GM18511 (cell line): ENCODE measurements around the gene WHAMM.

Source experiments
- ATAC-seq: cut with Tn5 transposase; IDR thresholded peaks from one replicate; pipeline ENCODE4 v1.9.1; 2021; ENCODE audit warnings: mild to moderate bottlenecking, moderate library complexity; ENCODE audit not compliant: unreplicated experiment

WHAMM gene

DNA sequence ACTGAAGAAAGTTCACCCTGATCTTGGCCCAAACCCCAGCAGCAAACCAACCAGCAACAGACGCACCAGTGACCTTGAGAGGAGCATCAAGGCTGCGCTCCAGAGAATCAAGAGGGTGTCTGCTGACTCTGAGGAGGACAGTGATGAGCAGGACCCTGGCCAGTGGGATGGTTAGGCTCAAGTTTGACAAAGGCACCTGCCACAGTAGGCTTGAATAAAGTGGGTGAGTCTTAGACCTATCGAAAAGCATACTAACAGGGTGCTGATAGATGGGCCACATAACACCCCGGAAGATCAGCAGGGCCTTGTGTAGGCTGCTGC, 23.9 kb downstream of the WHAMM start:
- no peak for ATAC-seq

DNA sequence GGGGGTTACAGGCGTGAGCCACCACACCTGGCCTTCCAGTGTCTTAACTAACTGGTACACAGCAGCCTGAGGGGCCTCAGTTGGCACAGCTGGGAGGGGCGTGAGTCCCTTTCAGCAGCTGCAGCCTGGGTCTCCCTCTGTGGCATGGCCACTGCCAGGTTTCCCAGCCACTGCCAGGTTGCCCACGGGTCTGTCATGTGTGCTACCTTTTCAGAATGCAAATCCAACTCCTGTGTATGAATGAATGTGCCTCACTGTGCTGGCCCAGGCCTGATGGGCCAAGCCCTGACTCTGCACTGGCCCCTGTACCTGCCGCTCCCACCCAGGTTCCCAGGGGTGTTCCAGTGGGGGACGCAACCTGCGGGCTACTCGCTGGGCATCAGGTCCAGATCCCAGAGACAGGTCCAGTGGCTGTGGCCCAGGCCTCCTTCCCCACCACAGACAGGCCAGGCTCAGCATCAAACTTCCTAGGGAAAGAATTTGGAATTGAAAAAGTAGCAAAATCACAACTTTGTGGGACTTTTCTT, 26.0 kb downstream of the WHAMM start:
- no peak for ATAC-seq

DNA sequence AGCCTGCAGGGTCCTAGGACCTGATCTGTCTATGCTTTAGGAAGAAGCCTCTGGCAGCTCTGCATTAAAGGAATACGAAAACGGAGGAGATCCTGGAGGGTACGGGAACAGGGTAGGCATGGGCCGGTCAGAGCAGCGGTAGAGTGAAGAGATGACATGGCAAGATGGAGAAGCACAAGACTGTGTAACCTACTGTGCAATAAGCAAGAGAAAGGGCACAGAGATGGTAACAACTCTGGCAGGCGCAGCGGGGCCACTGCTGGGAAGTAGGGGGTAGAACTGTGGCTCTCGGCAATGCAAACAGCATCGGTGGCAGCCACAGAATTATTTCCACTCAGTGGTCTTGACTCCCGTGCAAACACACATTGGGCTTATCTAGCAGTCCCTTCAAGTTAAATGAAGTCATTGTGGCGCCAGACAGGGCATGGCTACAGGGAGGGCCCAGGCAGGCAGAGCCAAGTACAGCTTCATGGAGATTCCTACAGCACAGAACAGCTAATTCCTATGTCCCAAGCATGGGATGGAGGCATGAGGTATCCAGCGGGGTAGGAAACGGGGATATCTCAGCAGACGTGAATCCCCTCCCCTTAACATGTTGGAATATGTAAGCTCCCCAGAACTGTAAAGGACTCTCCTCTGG, 28.8 kb downstream of the WHAMM start:
- no peak for ATAC-seq

DNA sequence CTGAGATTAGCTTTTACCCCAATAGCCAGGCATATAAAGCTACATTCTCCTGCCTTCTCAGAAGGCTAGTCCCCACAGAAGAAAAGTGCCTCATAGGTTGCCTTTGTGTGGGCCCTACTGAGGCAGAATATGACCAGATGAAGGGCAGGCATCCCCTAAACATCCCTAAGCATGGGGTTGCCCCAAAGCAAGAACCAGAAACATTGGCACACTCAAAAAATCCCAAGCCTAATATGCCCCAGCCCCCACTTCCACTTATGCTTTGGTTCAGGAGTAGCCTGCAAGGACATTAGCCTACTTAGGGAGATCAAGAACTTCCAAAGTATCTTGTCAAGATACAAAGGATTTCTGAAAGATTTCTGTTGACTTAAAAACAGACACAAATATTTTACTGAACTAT, 29.7 kb downstream of the WHAMM start:
- ATAC-seq, result no peak

DNA sequence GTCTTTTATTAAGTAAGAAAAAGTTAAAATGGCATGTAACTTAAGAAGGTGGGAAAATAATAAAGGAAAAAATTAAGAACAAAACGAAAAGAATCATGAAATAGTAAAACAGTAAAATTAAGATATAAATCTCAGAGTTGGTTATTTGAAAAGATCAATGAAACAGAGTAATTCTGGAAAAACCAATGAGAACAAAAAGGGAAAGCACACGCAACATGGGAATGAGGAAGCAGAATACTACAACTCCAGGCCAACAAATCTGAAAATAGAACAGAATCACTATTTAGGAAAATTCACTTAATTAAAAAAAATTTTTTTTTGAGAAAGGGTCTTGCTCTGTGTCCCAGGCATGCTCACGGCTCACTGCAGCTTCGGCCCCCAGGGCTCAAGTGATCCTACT, 30.7 kb downstream of the WHAMM start:
- ATAC-seq, result no peak

DNA sequence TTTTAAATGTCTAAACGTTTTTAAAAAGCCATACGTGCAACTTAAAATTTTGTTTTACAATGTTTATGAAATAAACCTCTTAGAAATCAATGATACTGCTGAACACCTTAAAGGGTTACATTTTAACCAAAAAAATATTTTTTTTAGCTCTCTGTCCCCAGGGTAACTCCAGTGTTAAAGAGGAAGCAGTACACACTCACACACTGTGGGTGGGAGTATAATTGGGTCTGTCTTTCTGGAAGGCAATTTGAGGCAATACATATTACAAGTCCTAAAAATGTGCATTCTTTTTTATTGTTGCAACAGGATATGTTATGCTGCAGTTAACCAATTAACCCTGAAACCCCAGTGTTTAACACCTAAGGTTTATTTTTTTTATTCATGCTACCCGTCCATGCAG, 34.1 kb downstream of the WHAMM start:
- peak; percentile 50 for ATAC-seq

DNA sequence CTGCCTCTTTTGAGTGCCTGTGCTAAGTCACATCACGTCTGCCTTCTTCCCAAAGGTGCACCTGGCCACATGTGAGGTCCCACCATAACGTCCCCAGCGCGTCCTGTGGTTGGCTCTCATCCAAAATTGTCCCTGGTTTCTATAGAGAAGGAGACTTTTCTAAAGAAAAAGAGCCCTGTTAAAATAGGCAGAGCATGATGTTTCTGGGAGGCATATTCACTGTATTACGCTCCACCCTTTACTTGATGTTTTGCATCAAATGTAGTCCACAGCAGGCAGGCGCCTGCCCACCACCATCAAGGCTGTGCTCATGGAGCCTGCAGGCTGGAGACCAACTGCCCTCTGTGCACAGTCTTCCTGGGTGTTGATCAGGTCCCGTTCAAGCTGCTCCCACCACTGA, 36.3 kb downstream of the WHAMM start:
- no peak for ATAC-seq

DNA sequence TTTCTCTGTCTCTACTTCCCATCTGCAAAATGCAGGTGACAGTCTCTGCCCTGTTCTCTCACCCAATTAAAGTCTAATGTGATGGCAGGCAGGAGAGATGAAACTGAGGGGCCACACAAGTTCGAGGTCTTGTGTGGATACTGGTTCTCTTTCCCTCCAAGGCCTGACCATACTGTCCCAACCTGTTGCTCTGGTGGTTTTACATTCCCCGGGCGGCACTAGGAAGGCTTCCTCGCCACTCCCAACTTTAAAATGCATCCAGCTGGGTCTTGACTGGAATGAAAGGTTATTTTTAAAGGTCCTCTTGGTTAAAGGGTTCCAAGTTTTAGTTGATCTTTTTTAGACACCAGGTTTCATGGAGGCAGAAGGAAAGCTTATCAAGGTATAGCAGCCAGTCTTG, 37.2 kb downstream of the WHAMM start:
- ATAC-seq, result no peak

DNA sequence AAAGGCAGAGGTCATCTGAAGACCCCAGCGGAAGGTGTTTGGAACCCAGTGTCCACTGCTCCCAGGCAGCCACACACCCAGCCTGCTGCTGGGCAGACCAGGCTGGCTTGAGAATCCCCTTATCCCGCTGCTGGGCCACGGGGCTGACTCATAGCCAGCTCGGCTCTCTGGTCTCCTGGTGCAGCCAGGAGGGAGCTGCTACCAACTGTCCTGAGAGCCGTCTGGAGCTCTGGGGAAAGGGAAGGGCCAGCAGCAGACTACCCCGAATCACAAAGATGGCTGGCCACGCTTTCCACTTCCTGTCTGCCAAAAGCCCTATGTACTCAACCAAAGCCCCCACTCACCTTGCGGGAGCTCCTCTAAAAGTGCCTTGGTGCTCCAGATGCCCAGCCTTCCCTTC, 38.3 kb downstream of the WHAMM start:
- no peak for ATAC-seq

DNA sequence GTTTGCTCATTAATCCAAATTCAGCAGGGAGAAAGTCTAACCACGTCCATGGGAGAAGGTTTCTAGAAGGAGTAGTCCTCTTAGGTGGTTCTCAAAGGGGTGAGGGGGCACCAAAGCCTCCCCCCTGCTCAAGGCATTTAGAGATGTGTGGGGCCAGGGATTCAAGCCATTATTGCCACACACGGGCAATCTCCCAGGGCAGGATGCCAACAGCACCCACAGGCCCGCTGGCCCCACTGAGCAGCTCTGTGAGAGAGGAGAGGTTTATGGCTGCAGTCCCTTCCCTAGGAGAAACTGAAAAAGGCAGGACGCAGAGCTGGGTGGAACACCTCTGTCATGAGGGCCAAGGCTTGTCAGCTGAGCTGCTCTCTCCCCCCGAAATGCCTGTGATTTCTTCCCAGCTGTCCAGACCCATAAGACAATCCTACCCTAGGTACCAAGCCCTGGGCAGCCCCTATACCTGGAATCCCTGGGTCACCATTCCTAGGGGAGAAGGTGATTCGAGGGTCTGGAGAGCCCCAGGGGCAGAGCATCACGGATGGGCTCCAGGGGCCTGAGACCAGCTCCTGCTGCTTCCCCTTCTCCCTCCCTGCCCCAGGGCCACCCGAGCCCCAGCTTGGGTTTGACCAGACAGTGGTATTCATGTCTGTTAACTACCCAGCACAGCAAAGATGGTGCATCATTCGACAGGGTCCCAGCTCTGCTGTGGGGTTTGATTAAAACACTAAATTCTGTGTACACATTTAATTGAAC, 39.0 kb downstream of the WHAMM start:
- no peak for ATAC-seq

DNA sequence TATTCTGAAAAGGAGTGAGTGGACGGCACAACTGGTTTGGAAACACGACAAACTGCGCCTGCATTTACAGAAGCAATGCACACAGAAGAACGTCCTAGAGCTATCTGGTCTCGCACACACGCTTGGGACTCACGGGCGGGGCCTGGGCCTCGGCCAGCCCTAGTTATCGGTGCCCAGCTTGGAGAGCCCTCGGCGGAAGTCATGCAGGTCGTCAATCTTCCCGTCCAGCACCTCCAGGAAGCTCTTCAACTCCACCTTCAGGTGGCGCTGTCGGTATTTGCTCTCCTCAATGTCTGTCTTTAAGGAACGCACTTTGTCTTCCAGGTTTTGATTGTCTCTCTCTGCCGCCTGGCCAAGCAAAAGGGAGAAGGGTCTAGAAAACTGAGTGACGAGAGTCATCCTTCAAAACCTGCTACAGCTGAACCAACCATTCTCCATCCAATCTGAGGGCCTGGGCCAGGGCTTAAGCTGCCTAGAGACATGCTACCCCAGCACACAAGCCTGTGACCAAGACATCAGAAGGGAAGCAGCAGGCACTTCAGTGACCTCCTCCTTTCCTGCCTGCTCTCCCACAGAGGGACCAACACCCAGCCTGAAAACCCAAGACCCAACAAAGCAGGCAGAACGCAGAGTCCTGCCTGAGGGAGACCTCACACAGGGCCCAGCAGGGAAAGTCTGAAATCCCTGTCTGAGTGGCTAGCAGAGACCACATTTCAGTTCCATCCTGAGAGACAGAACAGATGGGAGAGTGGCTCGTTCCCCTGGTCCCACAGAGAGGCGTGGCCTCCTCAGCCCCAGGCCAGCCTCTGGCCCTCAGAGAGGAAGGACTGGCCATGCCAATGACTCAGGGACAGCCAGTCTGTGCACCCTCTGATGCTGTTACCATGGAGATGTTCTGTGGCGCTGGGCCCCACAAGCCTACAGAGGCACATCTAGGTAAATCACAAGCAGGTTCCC, 40.4 kb downstream of the WHAMM start:
- no peak for ATAC-seq

DNA sequence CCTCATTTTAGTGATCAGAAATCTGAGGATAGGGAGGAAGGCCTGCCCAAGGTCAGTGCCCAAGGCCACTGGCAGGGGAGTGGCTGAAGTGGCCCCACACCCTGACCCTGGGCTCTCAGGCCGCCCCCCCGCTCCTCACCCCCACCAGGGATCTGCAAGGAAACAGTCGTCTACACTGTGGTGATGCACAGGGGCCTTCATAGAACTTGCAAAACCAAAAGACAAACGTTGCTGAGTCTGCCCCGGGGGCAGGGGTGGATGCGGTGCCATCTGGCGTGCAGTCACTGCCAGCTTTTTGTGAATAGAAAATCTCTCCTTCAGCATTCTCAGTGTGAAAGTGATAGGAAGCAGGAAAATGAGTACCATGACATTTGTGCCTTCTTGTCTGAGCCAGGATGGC, 41.3 kb downstream of the WHAMM start:
- no peak for ATAC-seq

DNA sequence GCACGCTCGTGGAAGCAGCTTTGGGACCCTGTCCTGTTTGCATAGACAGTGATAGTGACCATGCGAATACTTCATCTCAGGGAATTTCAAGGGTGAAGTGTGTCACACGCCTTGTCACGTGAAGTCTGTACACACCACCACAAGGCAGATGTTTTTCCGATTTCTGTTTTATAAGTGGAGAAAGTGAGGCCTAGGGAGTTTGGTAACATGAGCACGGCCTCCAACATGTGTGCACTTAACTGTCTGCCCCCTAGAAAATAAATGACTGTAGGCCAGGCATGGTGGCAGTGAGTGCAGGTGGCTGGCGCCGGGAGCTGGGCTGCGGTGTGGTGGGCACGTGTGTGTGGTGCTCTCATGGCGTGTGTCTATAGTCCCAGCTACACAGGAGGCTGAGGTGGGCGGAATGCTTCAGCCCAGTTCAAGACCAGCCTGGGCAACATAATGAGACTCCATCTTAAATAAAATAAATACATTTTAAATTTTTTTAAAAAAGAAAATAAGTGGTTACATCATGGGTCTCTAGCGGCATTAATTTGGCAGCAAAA, 42.0 kb downstream of the WHAMM start:
- no peak for ATAC-seq

DNA sequence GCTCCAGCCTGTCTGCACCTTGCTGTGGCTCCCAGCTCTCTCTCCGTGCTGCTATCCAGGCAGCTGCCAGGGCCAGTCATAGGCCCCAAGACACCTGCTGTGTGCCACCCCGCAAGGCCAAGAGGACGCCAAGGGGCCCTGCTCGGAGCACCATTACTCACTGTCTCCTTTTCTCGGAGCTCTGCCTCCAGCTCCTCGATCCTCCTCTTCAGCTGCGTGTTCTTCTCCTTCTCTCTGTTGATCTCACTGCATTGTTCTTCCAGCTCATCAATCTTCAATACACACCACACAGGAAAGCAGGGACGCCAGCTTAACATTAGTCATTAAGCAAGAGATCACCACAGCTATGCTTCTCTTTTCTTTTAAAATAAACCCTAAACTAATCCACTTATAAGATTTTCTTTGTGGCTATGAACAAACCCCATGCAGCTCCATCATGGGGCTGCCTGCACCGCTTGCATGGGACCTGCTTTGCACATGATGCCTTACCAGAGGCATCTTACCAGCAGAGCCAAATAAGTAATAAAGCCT, 42.6 kb downstream of the WHAMM start:
- no peak for ATAC-seq

DNA sequence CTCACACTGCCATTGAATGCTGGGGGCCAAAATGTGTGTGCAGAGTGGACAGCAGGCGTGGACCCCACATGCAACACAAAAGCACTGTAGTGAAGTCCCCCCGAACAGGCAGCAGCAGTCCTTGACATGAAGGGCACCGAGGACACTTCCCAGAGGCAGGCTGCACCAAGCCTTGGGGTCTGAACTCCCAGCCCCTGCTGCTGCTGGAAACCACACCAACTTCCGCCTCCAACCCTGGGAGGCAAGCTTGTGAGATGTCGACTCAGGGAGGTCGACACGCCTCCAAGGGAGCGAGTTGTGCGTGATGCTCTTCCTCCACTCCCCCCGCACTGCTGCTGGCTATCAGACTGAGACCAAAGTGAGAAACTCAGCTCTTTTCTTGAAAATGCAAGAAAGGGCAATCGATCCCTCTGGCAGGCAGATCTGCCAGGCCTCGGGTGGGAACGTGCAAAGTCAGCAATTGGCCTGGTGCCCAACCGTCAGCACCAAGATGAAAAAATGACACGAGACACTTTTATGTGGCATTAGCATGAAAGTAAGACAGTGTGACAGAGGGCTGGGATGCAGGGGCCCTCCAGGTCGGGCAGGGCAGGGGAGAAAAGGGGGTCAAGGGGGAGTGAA, 43.6 kb downstream of the WHAMM start:
- ATAC-seq, result no peak

DNA sequence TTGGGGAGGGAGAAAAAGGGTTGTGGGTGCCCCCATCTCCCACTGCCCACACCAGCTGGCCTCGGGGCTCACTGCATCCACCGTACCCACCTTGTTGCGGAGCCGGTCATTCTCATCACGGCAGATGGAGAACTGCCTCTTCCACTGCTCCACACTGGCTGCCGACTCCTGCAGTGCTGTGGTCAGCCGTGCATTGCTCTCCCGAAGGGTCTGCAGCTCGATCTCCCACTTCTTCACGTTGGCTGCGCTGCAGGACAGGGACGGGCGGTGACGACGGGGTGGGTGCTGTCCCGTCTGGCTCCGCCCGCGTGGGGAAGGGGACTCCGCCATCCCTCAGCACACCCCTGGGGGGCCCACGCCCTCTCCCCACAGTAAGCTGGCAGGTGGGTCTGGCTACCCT, 45.1 kb downstream of the WHAMM start:
- no peak for ATAC-seq

DNA sequence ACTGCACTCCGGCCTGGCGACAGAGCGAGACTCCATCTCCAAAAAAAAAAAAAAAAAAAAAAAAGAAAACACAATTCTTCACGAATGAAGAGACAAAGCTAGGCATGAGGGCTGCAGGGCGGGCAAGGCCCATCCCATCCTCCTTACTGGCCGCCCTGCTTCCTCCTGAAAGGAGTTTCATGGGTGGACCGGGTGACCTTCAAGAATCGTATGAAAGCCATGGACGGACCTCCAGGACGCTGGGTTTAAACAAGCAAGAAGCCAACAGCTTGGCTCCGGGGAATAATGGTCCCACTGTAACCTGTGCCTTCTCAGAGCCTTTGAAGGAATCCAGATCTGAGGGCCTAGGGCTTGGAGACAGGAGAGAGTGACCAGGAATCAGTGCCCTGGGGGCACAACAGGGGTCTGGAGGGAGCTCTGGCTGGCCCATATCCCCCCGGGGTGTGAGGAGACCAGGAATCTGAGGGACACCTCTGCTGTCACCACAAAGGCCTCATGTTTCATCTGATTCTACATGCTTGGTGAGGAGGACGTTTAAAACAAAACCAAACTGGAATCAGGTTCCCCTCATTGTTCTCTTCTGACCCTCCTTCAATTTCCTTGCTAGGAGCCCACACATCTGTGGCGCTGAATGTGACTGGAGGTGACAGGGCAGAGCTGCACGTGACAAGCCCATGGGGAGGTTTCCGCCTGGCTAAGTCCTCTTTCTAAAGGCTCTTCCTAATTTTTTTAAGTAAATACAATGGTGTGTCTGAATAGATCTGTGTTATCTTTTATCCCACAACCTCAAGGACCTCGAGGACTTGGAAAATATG, 46.1 kb downstream of the WHAMM start:
- ATAC-seq, result no peak

DNA sequence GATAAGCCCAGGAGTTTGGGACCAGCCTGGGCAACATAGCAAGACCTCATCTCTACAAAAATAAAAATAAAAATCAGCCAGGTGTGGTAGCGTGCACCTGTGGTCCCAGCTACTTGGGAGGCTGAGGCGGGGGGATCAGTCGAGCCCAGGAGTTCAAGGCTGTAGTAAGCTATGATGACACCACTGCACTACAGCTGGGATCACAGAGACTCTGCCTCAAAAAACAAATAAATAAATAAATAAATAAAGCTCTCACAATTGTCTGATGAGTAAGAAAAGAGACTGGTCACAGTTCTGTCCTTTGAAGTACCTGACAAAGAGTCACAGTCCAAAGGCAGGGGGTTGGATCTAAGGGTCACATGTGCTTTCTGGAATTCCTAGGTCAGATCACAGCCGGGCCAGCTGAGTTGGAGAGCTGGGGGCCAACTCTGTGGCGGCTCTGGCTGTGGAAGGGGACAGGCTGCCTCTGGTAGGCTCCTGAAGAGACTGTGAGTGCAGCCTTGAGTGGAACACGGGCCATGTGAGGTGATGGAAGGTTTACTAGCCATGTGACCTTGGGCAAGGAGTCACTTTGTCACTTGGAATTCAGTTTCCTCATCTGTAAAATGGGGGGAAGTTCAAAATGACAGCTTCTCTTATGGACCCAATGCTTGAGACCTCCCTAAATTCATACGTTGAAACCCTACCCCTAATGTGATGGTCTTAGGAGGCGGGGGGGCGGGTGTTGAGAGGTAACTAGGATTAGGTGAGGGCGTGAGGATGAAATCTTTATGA, 47.2 kb downstream of the WHAMM start:
- ATAC-seq, result no peak

DNA sequence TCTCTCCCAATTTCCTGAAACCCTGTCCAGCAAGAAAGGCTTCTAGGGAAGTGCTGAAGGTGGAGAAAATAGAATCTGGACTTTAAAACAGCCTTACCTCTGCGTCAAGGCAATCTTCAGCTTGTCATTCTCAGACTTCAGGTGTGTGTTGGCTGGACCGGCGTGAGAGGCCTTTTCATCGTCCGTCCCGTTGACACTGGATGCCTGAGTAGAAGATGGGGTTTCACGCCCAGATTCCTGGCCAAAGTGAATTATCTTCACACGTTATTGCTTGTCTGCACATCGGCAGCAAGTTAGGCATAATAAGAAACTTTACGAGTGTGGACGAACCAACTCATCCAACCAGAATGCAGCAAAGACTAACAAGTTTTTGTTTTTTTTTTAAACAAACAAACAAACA, 49.5 kb downstream of the WHAMM start:
- ATAC-seq, result no peak
